Esophagus muscularis mucosa (tissue), 4 donors: ENCODE results near the gene INPPL1. TPM values are rescaled to one million over a fixed set of nuclear protein-coding genes. Genes with fewer than 3 reads are reported as not detected.

ENCODE experiments used
- DNase-seq: peaks from one replicate; pipeline ENCODE4 v3.0.0-alpha.2; 2017; ENCODE audit errors: extremely low spot score
- H3K27ac ChIP-seq, 4 donors: fragments of 200-600 bp; sonication (generic); replicated peaks in 1 of 4; 1 replicate in 3 of 4; 2 replicates in 1 of 4; pipeline ENCODE4 v1.5.1; 2016 to 2019; ENCODE audit warnings: mild to moderate bottlenecking in 1 of 4
- H3K27me3 ChIP-seq, 4 donors: fragments of 200-600 bp; sonication (generic); one replicate each; pipeline versions ENCODE4 v1.5.1 to v1.6.0; 2016 to 2019
- H3K36me3 ChIP-seq, 4 donors: fragments of 200-600 bp; sonication (generic); one replicate each; pipeline ENCODE4 v1.5.1; 2016 to 2019
- H3K4me1 ChIP-seq, 4 donors: fragments of 200-600 bp; sonication (generic); one replicate each; pipeline ENCODE4 v1.5.1; 2016 to 2019
- H3K4me3 ChIP-seq, 4 donors: fragments of 200-600 bp; sonication (generic); 1 replicate in 2 of 4; 2 replicates in 2 of 4; pipeline ENCODE4 v1.5.1; 2016 to 2019; ENCODE audit warnings: mild to moderate bottlenecking in 4 of 4, moderate library complexity in 1 of 4
- H3K9me3 ChIP-seq, 4 donors: fragments of 200-600 bp; sonication (generic); 1 replicate in 3 of 4; 2 replicates in 1 of 4; pipeline ENCODE4 v1.5.1; 2016 to 2019
- CTCF ChIP-seq, 3 experiments: fragments of 200-600 bp in 2 of 3; fragments of 450-650 bp in 1 of 3; sonication (generic) in 2 of 3; IDR thresholded peaks; one replicate each; pipeline ENCODE4 v1.5.1; 2017 to 2019; ENCODE audit warnings: antibody characterized with exemption in 3 of 3, mild to moderate bottlenecking in 2 of 3, moderate library complexity in 1 of 3
- EP300 ChIP-seq: sonication (generic); formaldehyde crosslinking; IDR thresholded peaks from one replicate; pipeline ENCODE4 v1.6.1; 2017; ENCODE audit warnings: antibody characterized with exemption
- POLR2A ChIP-seq: fragments of 450-650 bp; IDR thresholded peaks from one replicate; pipeline ENCODE4 v1.6.1; 2017; ENCODE audit warnings: antibody characterized with exemption, moderate library complexity, mild to moderate bottlenecking, low read depth
- POLR2AphosphoS5 ChIP-seq, 2 donors: sonication (generic); formaldehyde crosslinking; IDR thresholded peaks; one replicate each; pipeline ENCODE4 v1.6.1; 2017; ENCODE audit warnings: antibody characterized with exemption in 2 of 2
- WGBS: methylation state at CpG from one replicate; pipeline ENCODE4 v1.1.5; 2018; 5-methylcytosine and 5-hydroxymethylcytosine counted together
- intact Hi-C: fragments of 100-400 bp; cut with DNase I; formaldehyde crosslinking; loops from one replicate; pipeline ENCODE4 v1.15.1; 2023
- total RNA-seq, 4 donors: library from RNA; depleted of rRNA; stranded (reverse); fragments of >200 nt; gene quantifications; one replicate each; pipeline versions ENCODE4 v1.1.0 to v1.2.1, GENCODE V29; 2016

The INPPL1 gene
- total RNA-seq, 4 donors from 2014 or later: 61.6 to 158 (median 100) TPM

GRCh38 chr11:72250661-72251464 lies 26.3 kb downstream of the INPPL1 start:
- Histone ChIP-seq H3K9me3 (no peaks in the 10 kb centered on the region), H3K4me1 (no peaks in the 10 kb centered on the region), H3K27me3 (peaks cover 0 to 53% (median 11%) of the 10 kb centered on the region in 4 donors), H3K27ac (no peak overlapping the region), H3K36me3 (no peaks in the 10 kb centered on the region), H3K4me3 (no peak overlapping the region)
- 93% methylated on average over 14 of the region's 24 CpGs for WGBS
- no peak for DNase-seq
- intact Hi-C loops: no loop called here
- TF ChIP-seq POLR2A (no peak), CTCF (IDR thresholded peaks at IDR 0.05) (no peak), POLR2AphosphoS5 (IDR thresholded peaks at IDR 0.05) (no peak), EP300 (no peak)

GRCh38 chr11:72251614-72252013 lies 27.0 kb downstream of the INPPL1 start:
- intact Hi-C loops: no loop called here
- H3K4me1 ChIP-seq: no peaks in the 10 kb centered on the region
- no peak for DNase-seq
- TF ChIP-seq POLR2AphosphoS5 (IDR thresholded peaks at IDR 0.05) (no peak), POLR2A (no peak), EP300 (no peak), CTCF (IDR thresholded peaks at IDR 0.05) (no peak)
- H3K27me3 ChIP-seq: peaks cover 0 to 45% (median 6%) of the 10 kb centered on the region in 4 donors
- H3K9me3 ChIP-seq: no peaks in the 10 kb centered on the region
- 93% methylated on average over 5 of the region's 5 CpGs for WGBS
- H3K36me3 ChIP-seq: no peaks in the 10 kb centered on the region
- H3K27ac ChIP-seq: no peak overlapping the region
- H3K4me3 ChIP-seq: no peak overlapping the region

- Histone ChIP-seq H3K27me3 (peaks cover 0 to 40% (median 4%) of the 10 kb centered on the region in 4 donors), H3K4me1 (no peaks in the 10 kb centered on the region), H3K36me3 (no peaks in the 10 kb centered on the region), H3K27ac (no peak overlapping the region), H3K9me3 (no peaks in the 10 kb centered on the region), H3K4me3 (no peak overlapping the region)
- TF ChIP-seq EP300: no peak
- DNase-seq: no peak
- 96% methylated on average over 3 of the region's 3 CpGs for WGBS
- intact Hi-C loops: no loop called here
Measured at GRCh38 chr11:72253392-72253791, 28.8 kb downstream of the INPPL1 start.

- TF ChIP-seq POLR2AphosphoS5 (IDR thresholded peaks at IDR 0.05) (no peak), EP300 (no peak), POLR2A (no peak), CTCF (IDR thresholded peaks at IDR 0.05) (no peak)
- H3K36me3 ChIP-seq: no peaks in the 10 kb centered on the region
- H3K27ac ChIP-seq: no peak overlapping the region
- intact Hi-C loops: no loop called here
- no peaks in the 10 kb centered on the region for H3K9me3 ChIP-seq
- peaks cover 0 to 38% (median 4%) of the 10 kb centered on the region in 4 donors for H3K27me3 ChIP-seq
- H3K4me3 ChIP-seq: no peak overlapping the region
- no peaks in the 10 kb centered on the region for H3K4me1 ChIP-seq
- WGBS: 86% methylated on average over 5 of the region's 5 CpGs
- peak; percentile 64 for DNase-seq
Measured at GRCh38 chr11:72254299-72254993, 29.9 kb downstream of the INPPL1 start.

GRCh38 chr11:72257570-72257969 lies 33.0 kb downstream of the INPPL1 start:
- DNase-seq: no peak
- Histone ChIP-seq H3K27me3 (peaks cover 0 to 7% (median 0%) of the 10 kb centered on the region in 4 donors), H3K4me1 (no peaks in the 10 kb centered on the region), H3K9me3 (no peaks in the 10 kb centered on the region), H3K4me3 (no peak overlapping the region), H3K36me3 (no peaks in the 10 kb centered on the region), H3K27ac (no peak overlapping the region)
- WGBS: 91% methylated on average over 2 of the region's 2 CpGs
- intact Hi-C loops: no loop called here
- TF ChIP-seq EP300: no peak
